GM21619 (cell line): ENCODE measurements around the gene ARHGAP44.

Experiments
- ATAC-seq: cut with Tn5 transposase; IDR thresholded peaks from one replicate; pipeline ENCODE4 v1.9.1; 2021; ENCODE audit not compliant: unreplicated experiment

Gene ARHGAP44

GRCh38 chr17:12990041-12990808, 200.9 kb downstream of the ARHGAP44 start:
- no peak for ATAC-seq

- ATAC-seq, result no peak
Observed at GRCh38 chr17:12990926-12991325, 201.6 kb downstream of the ARHGAP44 start.

GRCh38 chr17:12992676-12993075, 203.4 kb downstream of the ARHGAP44 start:
- ATAC-seq, result no peak

DNA sequence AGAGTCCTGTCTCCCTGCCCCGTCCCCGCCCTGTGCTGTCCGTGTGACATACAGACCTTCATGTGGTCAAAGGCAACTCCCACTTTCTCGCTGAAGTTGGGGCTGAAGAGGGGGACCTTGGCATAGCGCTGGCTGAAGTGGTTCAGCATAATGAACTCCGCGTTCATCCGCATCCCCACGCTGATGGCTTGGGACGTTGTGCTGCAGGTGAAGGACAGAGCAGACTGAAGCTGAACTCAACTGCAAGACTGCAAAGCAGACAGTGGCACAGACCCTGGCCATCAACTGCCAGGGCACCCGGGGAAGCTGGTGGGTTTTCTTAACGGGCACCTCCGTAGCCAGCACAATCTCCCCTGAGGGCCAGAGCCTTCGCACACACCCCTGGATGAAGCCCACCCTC, 204.3 kb downstream of the ARHGAP44 start:
- no peak for ATAC-seq

- no peak for ATAC-seq
Observed at GRCh38 chr17:12994341-12995074, 205.2 kb downstream of the ARHGAP44 start.

DNA sequence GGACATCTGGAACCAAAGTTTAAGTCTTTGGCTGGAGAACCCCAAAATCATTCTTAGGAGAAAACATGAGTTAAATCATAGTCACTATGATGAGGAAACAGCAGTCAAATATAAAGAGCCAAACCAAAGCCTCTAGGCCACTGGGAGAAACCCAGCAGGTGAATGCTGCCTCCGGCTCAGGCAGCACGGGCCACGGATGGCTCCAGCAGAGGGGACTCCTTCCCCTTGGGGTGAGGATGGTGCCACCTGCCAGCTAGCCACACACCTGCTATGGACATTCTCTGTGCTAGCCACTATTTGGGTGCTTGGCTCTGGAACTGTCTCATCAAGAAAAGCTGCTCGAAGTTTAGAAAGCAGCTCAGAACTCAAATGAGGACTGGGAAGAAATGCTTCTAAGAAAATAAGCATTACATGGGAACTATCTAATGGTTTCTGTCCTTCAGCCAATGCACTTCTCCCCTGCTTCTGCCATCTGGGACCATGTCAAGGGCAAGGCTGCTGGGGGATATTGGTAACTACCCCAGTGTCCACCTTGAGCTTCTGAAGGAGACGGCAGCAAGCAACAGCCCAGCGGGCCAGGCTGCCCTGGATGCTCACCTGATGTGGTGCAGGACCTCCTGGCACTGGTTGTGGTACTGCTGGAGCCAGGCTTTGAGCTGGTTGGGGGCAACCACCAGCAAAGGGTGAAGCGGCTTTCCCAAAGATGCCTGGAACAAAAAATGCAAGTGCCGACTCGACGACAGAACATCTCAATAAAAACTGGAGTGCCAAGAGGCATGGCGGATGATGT, 206.0 kb downstream of the ARHGAP44 start:
- no peak for ATAC-seq

DNA sequence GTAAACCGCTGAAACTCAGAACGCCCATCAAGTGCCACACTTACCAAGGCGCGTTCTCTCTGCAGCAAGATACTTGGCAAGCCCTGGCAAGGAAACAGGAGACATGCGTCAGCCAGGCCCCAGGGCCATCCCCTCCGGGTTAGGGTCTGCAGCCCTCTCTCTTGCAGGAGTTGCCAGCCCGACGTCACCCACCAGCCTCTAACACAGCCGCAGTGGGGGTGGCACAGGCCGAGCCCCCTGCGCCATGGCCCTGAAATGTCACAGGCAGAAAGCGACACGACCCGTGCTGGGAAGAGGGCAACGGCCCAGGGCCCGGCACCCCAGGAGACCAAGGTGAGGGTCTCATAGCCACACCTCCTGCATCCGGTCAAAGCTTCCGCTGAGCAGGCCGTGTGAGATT, 206.6 kb downstream of the ARHGAP44 start:
- ATAC-seq, result no peak

DNA sequence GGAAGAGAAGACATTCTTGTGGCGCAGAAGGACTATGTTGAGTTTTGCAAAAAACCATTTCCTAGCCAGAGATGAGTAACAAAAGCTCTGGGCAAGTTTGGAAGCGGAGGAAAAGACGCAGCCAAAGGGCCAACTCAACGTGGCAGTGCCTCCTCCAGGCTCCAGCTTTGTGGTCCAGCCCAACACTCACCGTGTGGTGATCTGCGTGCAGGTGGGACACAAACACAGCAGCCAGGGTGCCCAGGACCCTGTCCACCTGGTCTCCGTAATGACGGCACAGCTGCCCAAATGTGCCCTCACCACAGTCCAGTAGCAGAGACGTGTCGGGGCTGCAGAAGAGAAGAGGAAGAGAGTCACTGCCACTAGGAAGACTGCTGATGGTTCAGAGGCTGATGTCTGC, 207.1 kb downstream of the ARHGAP44 start:
- no peak for ATAC-seq

DNA sequence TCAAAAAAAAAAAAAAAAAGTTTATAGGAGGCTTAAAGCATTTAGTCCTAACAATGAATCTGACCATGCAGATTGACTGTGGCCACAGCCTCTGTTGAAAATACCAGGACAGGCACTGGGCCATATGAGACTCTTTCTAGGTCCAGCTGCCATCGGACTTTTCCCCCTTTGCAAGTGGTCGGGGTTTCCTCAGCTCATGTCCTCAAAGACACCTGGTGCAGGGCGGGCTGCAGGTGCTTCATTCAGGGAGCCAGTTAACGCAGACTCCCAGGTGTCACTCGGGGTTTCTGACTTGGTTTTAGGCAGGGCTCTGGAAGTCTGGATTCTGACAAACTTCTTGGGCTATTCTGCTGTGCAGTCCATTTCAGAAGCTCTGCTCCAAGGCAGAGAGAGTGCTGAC, 207.6 kb downstream of the ARHGAP44 start:
- no peak for ATAC-seq

GRCh38 chr17:12998461-12998860, 209.2 kb downstream of the ARHGAP44 start:
- no peak for ATAC-seq

DNA sequence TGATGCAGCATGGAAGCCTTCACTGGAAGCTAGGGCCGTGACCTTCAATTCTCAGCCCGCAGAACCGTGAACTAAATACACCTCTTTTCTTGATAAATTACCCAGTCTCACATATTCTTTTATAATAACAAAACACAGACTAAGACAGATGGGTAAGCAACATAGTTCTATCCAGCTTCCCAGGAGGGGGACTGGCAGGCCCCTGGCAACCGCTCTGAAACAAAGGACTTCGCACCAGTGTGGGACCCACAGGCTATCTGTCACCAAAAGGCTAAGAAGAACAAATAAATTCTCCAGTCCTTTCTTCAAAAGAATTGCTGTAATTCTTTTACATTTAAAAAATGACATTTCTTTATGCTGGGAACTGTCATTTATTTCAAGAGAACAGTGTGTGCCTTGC, 209.6 kb downstream of the ARHGAP44 start:
- no peak for ATAC-seq

- no peak for ATAC-seq
Observed at GRCh38 chr17:13000561-13000960, 211.3 kb downstream of the ARHGAP44 start.

DNA sequence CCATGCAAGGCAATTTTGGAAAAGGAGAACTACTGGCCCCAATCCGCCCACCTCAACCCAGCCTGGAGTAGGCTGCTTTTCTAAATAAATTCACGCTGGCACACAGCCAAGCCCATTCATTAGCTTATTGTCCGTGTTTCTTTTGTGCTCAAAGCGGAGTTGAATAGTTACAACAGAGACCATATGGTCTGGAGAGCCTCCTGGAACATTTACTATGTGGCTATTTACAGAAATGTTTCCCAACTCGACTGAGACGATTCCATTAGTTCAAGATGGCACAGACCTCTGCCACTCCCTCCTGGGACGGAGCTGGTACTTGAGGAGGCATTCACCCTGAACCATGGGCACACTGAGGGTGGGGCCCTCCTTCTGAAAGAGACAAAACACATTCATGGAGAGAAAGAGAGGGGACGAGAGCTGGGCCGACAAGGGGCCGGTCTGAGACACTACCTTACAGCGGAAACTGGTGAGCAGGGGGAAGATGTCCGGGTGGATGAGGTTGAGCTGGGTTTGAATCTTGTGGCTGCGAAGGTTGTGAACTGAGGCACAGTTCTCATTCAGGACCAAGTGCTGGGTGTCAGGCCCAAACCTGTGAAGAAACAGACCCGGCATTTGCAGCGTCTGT, 212.8 kb downstream of the ARHGAP44 start:
- ATAC-seq, result no peak

- ATAC-seq, result no peak
Observed at GRCh38 chr17:13002761-13003453, 213.6 kb downstream of the ARHGAP44 start.

DNA sequence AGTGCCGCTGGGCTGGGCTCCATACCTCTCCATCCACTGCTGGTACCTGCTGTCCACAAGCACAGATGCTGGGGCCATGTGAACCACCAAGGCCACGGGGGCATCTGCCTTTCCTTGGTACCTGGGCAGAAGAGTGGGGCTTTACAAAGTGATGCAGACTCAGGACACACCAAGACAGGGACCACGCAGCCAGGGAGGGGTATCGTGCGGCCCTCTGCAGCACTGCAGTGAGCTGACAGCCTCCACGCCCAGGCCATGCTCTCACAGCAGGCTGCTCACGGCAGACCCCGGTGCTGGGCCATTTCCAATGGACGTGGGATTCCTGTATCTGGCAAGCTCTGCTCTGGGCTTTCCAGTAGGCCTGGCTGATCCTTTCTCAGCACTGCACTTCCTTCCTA, 214.2 kb downstream of the ARHGAP44 start:
- no peak for ATAC-seq

DNA sequence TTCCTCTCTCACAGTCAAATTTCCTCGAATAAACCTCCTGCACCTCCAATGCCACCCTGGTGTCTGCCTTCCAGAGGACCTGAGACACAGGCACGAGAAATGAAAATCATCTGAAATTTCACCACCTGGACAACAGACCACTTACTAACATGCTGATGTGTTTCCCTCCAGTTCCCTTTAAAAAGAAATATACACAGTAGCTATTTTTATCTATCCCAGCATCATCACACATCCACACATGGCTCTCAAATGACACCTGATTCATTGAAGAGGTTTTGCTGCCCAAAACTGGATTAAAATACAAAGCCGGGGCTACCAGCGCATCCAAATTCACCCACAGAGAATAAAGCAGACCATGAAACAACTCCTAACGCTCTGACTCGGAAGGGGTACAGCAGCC, 214.6 kb downstream of the ARHGAP44 start:
- ATAC-seq, result no peak

DNA sequence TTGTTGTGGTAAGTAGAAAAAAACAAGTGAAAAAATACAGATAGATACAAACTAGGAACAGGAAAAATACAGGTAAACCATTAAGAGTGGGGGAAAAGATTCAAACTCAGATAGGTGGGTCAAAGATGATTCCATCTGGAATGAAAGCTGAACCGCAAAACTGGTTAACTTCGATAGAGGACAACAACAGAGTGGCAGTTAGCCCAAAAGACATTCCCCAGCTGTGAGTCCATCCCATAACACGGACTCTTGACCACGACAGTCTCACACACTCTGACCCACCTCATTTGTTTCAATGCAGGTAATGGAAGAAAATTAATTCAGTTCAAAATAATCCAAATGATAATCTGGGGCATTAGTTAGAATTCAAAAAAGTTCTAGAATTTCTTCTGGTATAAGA, 215.0 kb downstream of the ARHGAP44 start:
- no peak for ATAC-seq

DNA sequence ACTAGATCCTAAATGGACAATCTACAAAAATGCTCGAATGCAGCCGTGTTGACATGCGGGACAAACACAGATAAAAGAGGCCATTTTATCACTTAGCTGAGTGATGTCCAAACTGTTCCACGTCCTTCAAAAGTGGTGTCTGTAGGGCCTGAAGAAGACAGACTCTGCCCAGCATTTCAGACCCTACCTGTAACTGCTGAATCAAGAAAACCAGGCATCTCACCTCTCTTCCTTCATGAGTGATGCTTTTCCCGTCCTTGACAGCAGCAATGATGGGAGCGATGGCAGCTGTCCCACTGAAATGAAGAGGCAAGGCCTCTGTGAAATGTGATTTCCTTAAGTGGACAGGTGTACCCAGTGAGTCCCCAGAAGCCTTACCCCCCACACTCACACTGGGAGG, 216.2 kb downstream of the ARHGAP44 start:
- no peak for ATAC-seq

- ATAC-seq, result no peak
Observed at GRCh38 chr17:13008461-13008860, 219.2 kb downstream of the ARHGAP44 start.

GRCh38 chr17:13010959-13011358, 221.7 kb downstream of the ARHGAP44 start:
- ATAC-seq, result no peak

DNA sequence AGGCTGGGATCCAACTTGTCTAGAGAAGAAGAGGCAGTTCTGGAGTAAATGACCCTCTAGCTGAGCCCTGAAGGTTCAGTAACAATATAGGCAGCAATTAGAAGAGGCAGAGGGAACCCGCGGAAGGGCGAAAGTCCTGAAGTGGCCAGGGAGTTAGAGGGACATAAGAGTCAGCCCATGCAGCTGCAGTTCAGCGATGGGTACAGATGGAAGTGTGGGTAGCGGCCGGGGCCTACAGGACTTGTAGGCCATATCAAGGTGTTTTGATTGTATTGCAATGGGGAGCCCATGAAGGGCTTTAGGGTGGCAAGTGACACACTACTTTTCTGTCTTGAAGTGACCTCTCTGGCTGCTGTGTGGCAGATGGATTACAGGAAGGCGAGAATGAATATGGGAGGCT, 225.5 kb downstream of the ARHGAP44 start:
- no peak for ATAC-seq
